GM20431 (cell line): ENCODE data around the gene SETBP1.

ENCODE experiments used
- in situ Hi-C: fragments of 300-500 bp; cut with MseI, MboI; formaldehyde crosslinking; loops from one replicate; pipeline ENCODE4 v1.15.0; 2020; ENCODE audit warnings: low sequenced_read_pairs; ENCODE audit not compliant: unreplicated experiment

SETBP1 gene

DNA sequence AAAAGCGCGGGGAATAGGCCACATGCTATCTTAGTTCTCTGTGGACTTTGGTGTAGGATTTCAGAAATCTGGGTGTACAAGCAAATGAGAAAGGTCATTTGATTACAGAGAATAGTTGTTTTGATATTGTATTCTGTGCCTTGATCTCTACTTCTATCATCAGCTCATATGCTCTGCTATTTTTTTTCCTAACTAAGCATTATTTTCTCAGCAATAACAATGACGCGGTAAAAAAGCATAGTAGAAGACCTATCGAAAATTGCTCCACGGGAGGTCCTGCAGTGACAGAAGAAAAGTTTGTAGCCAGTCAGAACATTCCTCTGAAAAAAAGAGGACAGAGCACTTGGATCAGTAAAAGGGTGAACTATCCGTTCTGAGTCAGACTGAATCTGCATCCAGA lies 2.8 kb upstream of the SETBP1 start:
- in situ Hi-C loops = loop anchor here (25.0 kb wide), 1 partner anchor 209 kb away; no protein-coding TSS in a partner anchor

DNA sequence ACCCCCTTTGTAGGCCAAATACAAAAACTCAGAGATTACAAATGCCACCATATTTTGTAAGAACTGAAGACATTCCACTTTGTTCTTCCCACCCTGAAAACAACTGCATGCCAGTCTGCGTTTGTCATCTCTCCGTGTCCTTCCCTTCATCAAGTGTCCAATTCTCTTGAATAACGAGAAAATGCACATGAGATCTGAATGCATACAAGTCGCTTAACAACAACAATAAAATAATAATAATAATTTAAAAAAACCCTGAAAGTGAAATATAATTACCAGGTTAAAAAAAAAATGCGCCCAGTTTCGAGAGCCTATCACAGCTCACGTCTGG lies 2.0 kb upstream of the SETBP1 start:
- in situ Hi-C loops = loop anchor here (25.0 kb wide), 1 partner anchor 209 kb away; no protein-coding TSS in a partner anchor

DNA sequence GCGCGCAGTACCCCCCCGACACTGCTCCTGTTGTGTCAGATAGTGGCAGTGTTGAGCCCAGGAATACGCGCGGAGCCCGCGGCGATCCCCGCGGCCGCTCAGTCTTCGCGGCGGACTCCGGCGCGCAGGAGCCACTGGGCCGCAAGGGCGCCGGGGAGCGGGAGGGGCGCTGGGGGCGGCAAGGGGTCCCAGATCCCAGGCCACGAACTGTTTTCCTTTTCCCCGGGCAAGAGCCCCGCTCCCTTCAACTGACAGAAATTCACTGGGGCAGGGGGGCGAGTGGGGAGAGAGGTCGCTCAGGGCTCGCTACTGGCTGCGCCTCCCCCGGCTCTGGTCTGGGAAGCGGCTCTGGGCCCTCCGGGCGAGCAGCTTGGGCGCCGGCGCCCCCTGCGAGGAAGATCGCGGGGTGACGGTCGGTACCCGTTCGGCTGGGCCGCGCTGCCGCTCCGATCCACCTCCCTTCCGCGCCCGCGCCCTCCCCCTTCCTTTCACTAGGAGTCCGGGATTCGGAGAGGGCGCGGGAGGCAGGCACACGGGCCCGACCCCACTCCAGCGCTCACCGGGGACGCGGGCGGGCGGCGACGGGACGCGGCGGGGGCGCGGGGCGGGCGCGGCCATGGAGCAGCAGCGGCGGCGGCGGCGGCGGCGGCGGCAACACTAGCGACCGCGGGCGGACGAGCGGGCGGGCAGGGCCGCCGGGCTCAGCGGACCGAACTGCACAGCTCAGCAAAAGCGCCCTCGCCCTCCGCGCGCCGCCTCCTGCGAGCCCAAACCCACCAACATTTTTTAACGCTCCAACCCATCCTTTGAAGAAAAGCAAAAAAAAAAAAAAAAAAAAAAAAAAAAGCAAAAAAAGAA lies 1.4 kb upstream of the SETBP1 start:
- in situ Hi-C loops = loop anchor here (25.0 kb wide), 1 partner anchor 208 kb away; no protein-coding TSS in a partner anchor

DNA sequence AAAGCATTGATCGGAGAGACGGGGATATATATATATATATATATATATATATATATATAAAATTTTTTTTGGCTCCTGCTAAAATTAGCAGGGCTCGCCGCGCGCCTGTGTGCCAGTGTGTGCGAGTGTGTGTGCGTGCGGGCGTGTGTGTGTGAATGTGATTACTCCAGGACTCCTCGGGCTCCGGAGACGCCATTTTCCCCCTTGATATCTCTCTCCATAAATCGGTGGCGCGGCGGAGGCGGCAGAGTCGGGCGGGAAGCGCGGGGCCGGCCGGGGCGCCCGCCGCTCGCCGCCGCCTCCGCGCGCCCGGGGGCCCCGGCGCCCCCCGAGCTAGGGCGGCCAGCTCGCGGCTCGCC lies 795 bp upstream of the SETBP1 start:
- in situ Hi-C loops = loop anchor here (25.0 kb wide), 1 partner anchor 207 kb away; no protein-coding TSS in a partner anchor

DNA sequence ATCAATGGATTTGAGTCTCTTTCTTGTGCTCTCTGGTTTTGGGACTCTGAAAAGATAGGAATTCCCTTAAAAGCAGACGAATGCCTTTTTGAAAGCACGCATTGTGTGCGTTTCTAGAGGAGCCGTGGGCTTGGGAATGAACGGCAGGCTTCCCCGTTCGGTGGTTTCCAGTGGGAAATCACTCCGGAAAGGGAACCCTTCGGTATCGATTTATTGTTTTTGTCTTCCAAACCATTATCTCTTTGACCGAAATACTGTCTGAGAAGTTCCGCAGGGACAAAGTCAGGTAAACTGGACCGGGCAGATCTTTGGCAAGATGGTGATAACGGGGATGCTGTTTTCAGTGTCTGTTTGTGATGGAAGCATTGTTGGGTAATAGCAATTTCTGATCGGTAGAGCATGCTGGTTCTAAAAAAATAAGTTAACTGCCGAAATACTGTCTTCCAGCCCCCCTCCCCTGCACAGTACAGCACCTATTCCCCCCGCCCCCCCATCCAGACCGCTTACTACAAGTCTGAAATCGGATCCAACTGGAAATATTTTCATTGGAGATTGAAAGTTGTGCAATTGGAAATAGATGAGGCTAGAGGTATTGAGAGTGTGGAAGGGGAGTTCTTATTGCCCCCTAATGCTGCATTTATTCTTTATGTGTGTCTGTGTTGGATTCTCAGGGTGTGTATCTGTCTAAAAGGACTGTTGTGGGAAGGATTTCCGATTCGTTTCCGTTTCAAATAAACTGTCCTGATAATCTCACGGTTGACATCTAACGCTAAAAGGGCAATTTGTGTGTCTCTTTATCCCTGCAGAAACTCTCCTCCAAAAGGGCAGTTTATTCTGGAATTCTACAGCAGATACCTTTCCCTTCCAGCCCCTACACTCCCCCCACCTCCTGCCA lies 635 bp downstream of the SETBP1 start:
- in situ Hi-C loops = loop anchor here (25.0 kb wide), 1 partner anchor 206 kb away; no protein-coding TSS in a partner anchor

DNA sequence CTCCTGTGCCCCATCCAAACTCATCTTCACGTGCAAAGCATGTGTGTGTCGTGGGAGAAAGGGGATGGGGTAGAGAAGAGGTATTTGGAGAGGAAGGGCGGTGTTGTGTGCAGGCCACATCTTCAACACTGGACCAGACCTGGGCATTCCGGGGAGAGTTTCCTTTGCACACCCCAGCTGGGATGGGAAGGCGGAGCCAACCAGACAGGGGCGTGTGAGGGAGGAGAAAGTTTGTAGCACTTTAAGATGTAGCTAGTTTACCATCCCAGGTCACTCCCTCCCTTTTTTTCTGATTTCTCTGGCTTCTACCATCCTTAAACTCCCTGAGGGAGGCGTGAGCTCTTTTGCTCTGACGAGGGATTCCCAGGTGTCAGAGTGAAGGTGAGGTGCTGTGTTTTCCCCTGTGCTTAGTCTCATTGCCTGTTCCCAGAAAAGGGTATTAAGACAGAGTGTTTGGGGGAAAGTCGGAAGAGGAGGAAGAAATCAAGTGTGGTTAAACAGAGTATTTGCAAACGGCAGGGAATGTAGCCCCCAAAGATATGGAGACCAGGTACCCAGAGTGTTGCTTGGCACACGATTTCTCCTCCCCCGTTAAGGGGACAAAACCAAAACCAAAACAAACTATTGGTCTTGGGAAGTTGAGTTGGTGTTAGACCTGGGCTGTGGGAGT lies 1.6 kb downstream of the SETBP1 start:
- in situ Hi-C loops = loop anchor here (25.0 kb wide), 1 partner anchor 205 kb away; no protein-coding TSS in a partner anchor

DNA sequence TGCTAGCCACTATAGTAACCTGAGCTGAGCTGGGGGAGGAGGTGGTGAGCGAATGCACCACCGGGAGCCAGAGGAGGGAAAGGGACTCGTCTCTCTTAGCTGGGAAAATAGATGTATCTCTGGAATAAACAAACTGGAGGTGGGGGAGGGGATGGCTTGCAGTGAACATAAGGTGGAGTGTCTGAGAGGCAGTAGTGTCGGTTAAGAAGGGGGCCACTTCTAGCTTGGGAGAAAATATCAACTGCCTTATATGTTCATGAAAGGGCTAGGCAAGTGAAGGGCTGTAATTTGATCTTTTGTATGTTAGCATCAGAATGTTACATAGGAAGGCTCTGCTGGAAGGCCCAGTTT lies 2.2 kb downstream of the SETBP1 start:
- in situ Hi-C loops = loop anchor here (25.0 kb wide), 1 partner anchor 204 kb away; no protein-coding TSS in a partner anchor

DNA sequence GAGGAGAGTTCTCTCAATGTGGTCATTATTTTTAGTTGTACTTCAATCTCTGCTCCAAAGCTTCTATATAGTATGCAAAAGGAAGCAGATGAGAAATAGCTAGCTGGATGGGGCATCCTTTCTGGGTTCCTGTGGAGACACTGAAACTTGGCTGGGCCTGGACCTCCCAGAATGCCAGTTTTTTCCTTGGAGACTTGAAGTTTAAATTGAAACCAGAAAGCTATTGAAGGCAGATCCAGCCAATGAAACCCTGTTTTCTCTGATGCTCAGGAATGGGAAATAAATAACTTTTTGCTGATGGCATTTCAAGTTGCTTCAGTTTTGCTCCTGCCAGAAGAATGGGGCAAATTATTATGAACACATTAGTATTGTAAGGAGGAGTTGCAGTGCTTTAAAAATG lies 2.9 kb downstream of the SETBP1 start:
- in situ Hi-C loops = loop anchor here (25.0 kb wide), 1 partner anchor 204 kb away; no protein-coding TSS in a partner anchor

DNA sequence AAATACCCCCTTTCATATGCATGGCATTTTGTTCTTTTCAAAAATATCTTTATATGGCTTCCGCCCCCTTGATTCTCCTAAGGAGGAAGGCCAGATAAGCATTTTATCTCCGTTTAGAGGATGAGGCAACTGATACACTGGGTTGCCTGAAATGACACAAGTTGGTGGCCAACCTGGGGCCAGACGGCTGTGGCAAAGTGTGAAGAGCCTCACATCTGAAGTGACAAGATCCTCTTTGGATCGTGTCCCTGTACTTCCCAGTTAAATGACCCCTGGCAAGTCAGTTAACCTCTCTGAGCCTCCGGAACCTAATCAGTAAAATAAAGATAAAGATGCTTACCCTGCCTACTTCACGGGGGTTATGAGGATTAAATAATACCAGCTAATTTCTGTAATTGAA lies 4.6 kb downstream of the SETBP1 start:
- in situ Hi-C loops = loop anchor here (25.0 kb wide), 1 partner anchor 202 kb away; no protein-coding TSS in a partner anchor

DNA sequence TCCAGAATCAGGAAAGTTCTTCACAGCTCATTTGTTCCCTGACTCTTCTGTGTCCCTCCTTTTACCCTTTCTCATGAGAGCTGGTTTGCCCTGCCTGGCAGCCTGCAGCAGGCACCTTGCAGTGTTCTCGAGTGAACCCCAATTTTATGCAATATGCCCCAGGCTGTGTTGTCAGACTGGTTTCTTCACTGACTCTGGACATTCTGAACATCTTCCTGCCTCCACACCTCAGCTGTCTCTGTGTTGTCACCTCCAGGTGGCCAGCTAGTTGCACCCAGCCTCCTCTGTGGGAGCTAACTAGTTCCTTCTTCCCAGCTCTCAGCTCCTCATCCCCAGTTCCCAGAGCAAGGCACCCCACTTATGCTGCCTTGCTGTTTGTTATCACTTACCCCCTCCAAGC lies 5.5 kb downstream of the SETBP1 start:
- in situ Hi-C loops = loop anchor here (25.0 kb wide), 1 partner anchor 201 kb away; no protein-coding TSS in a partner anchor

DNA sequence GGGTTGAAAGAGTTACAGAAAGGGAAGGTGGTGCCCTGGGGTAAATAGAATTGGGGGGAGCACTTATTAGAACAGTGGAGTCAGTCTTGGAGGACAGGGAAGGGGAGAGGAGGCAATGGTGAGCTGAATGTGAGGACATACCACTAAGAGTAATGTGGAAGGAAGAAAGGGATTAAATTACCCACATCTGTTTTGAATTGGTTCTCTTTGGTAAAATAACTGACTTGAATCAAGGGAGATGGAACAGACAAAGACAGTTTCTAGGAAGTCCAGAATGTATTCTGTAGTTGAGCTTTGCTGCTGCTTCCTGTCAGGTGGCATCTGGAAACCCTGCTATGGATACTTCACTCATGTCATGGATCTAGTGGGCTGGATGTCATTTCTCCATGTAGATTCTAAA lies 6.7 kb downstream of the SETBP1 start:
- in situ Hi-C loops = loop anchor here (25.0 kb wide), 1 partner anchor 200 kb away; no protein-coding TSS in a partner anchor

DNA sequence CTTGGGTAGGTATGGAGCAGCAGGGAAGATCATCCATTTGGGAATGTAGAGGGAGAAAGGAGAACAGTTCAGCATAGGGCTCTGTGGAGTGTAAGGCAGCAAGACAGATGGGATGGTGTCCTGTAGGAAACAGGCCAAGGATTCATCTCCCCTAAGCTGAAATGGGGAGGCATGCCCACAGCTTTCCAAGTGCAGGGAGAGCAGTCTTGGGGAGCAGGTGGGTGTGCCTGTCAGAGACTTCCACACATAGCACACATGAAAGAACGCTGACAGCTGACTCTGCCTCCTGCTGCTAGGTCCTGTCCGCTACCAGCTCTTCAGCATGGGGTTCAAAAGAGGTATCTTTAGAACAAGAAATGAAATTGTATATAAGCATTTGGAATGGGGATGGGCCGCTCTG lies 9.0 kb downstream of the SETBP1 start:
- in situ Hi-C loops = loop anchor here (25.0 kb wide), 1 partner anchor 198 kb away; no protein-coding TSS in a partner anchor

DNA sequence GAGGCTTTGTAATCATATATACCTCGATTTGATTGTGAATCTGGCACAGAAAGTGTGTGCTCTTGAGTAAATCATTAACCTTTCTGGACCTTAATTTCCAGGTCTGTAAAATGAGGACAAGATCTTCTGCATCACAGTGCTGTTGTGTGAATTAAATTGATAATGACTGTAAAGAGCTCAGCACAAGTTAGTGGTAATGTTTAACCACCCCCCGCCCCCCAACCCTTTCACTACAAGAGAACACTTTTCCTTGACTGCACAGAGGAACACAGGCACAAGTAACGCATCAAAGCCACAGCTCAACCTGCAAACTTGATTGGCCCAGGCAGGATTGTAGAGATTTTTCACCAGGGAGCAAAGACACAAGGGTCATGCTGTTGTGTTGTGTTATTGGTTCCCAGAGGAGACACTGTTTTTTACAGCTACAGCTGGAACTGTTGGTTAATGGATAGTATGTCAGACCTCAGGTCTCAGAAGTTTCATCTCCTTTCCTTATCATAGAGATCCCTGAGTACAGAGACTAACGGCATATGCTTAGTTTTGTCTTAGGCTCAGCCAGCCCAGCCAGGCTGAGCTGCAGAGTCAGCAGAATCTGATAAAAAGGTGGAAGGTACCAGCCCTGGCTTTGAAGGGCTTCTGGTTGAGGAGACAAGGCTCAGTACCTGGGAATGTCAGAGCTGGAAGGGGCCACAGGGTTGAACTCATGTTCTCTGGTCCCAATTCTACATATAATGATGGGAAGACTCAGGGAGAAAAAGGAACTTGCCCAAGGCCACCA lies 10.6 kb downstream of the SETBP1 start:
- in situ Hi-C loops = loop anchor here (25.0 kb wide), 1 partner anchor 196 kb away; no protein-coding TSS in a partner anchor

DNA sequence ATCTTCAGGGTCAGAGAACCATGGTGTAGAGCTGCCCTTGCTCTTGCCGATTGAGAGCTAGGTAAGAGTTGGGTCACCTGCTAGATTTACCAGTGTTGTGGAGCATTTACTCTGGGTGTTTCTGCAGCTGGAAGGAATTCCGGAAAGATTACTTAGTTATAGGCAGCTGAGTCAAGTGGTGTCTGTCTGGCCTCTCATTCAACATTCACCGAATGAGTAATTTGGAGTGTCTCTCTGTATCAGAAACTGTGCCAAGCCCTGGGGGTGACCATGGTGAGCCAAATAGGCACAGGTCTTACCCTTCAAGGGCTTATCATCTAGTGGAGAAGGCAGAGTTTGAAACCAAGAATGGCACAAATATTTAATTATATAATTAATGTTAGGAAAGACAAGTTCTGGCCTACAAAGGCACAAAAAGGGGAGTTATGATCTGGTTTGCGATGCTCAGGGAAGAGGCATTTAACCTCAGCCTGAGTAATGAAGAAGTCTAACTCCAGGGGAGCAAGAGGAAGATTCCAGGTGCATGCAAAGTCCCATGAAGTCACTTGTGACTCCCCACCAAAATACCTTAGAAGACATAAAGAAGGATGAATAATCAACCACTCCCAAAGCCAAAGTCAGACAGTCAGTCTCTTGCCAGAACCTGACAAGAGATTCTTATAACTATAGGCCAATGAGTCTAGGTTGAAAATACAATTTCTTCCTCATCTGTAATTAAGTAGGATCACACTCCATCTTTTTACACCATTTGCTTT lies 12.5 kb downstream of the SETBP1 start:
- in situ Hi-C loops = loop anchor here (25.0 kb wide), 1 partner anchor 194 kb away; no protein-coding TSS in a partner anchor

DNA sequence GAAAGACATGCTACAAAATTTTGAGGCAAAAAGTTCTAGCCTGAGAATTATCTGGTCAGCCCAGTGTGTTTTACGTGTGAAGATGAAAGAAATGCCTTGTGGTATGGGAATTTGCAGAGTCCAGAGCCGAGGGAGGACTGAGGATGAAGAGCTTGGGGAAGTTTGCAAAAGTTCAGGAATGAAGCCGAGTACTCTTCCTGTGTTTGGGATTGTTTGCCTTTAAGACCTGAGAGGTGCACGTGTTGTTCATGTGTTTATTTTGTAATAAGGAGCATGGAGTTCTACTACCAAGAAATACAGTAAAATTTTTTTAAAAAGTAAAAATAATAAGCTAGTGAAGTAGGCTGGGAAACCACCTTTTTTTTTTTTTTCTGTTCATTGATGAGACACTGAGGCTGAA lies 14.8 kb downstream of the SETBP1 start:
- in situ Hi-C loops = loop anchor here (25.0 kb wide), 1 partner anchor 192 kb away; no protein-coding TSS in a partner anchor

DNA sequence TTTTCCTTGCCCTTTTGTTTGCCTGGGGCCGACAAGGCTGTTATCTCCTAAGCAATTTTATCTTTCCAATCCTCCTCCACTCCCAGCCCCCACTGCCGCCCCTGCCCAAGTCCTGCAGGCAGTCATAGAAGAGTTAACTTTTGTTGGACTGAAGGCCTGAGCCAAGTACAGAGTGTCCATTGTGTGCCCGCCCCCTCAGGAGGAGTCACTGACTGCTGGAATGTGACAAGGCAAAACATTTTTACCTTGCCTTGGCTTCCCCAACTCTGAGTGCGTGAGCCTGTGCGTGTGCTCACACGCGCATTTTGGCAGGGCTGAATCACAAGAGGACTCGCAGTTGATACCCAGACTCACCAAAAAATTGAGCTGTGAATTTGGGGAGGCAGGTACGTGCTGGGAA lies 16.2 kb downstream of the SETBP1 start:
- in situ Hi-C loops = loop anchor here (25.0 kb wide), 1 partner anchor 190 kb away; no protein-coding TSS in a partner anchor

DNA sequence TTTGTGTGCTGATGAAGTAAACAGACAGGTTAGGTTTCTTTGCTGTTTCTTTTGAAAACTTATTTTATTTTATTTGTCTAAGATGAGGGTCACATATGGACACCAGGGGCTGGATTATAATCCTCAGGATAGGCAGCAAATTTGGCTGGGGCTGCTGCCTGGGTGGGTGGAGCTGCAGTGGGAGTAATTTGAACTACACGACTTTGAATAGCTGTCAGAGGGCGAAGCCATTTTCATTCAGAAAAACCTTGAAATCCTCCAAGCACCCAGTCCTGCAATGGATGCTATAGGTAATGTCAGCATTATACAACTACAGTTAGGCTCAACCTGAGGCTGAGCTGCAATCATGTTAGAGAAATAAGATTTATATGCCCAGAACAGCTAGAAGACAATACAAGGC lies 16.6 kb downstream of the SETBP1 start:
- in situ Hi-C loops = loop anchor here (25.0 kb wide), 1 partner anchor 190 kb away; no protein-coding TSS in a partner anchor

DNA sequence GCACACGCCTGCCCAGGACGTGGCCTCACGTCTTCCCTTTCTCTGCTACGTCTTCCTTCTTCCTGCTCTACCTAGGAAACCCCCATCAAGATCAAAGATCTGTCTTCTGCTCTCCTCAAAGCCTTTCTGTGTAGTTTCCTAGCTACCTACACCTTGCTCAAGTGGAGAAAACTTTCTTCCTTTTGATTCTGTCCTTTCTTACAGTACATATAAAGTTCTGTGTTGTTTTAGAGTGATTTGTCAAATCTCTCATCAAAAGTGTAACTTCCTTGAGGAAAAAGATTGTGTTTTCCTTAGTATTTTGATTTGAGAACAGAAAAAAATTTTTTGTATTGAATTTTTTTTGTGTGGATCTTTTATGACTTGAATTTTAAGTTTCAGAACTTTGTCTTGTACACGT lies 17.8 kb downstream of the SETBP1 start:
- in situ Hi-C loops = loop anchor here (25.0 kb wide), 1 partner anchor 189 kb away; no protein-coding TSS in a partner anchor
